GM21515 (cell line): ENCODE data around the gene TXNL4B.
"Not testable (repeated sequence)": the region's sequence is repeated elsewhere in the genome, so short reads cannot be mapped to it uniquely, and the experiment has no call there.

Experiments
- ATAC-seq: cut with Tn5 transposase; IDR thresholded peaks from one replicate; pipeline ENCODE4 v1.9.1; 2021; ENCODE audit not compliant: unreplicated experiment

TXNL4B gene

GRCh38 chr16:72076991-72077706 is 16.3 kb downstream of the TXNL4B start:
- ATAC-seq: not testable (repeated sequence)

- ATAC-seq: not testable (repeated sequence)
Observed at GRCh38 chr16:72075067-72075466, 18.4 kb downstream of the TXNL4B start.

- ATAC-seq: no peak
Observed at GRCh38 chr16:72073560-72074230, 19.7 kb downstream of the TXNL4B start.

- no peak for ATAC-seq
Observed at GRCh38 chr16:72072514-72073342, 20.7 kb downstream of the TXNL4B start.

GRCh38 chr16:72068930-72069329 is 24.5 kb downstream of the TXNL4B start:
- ATAC-seq: no peak

- ATAC-seq: no peak
Observed at GRCh38 chr16:72066747-72067146, 26.7 kb downstream of the TXNL4B start.

- ATAC-seq: no peak
Observed at GRCh38 chr16:72064361-72064894, 29.0 kb downstream of the TXNL4B start.

GRCh38 chr16:72061564-72061963 is 31.9 kb downstream of the TXNL4B start:
- ATAC-seq: no peak

GRCh38 chr16:72060405-72060804 is 33.0 kb downstream of the TXNL4B start:
- ATAC-seq: no peak

GRCh38 chr16:72059060-72059459 is 34.4 kb downstream of the TXNL4B start:
- ATAC-seq: not testable (repeated sequence)

- ATAC-seq: not testable (repeated sequence)
Observed at GRCh38 chr16:72057313-72057712, 36.1 kb downstream of the TXNL4B start.

- ATAC-seq: no peak
Observed at GRCh38 chr16:72055911-72056310, 37.5 kb downstream of the TXNL4B start.

- not testable (repeated sequence) for ATAC-seq
Observed at GRCh38 chr16:72054254-72054847, 39.1 kb downstream of the TXNL4B start, which contains the start of gene HP. Gene HP, plus strand, starts transcription at chr16:72054505. Its CDS starts 148 bp downstream, at chr16:72054653.

- ATAC-seq: no peak
Observed at GRCh38 chr16:72051818-72052217, 41.6 kb downstream of the TXNL4B start.

- no peak for ATAC-seq
Observed at GRCh38 chr16:72050769-72051464, 42.5 kb downstream of the TXNL4B start.

GRCh38 chr16:72049110-72049509 is 44.3 kb downstream of the TXNL4B start:
- ATAC-seq: no peak

GRCh38 chr16:72044825-72045359 is 48.5 kb downstream of the TXNL4B start:
- no peak for ATAC-seq

GRCh38 chr16:72044296-72044695 is 49.1 kb downstream of the TXNL4B start:
- ATAC-seq: no peak

GRCh38 chr16:72043539-72043938 is 49.9 kb downstream of the TXNL4B start:
- no peak for ATAC-seq

- no peak for ATAC-seq
Observed at GRCh38 chr16:72043058-72043457, 50.4 kb downstream of the TXNL4B start.
